HG03520 (cell line): ENCODE data around the gene RDH12.
"Not testable (repeated sequence)": the region's sequence is repeated elsewhere in the genome, so short reads cannot be mapped to it uniquely, and the experiment has no call there.

Experiments
- ATAC-seq: cut with Tn5 transposase; IDR thresholded peaks from one replicate; pipeline ENCODE4 v1.9.1; 2021; ENCODE audit warnings: mild to moderate bottlenecking, moderate library complexity; ENCODE audit not compliant: unreplicated experiment

The RDH12 gene

GRCh38 chr14:67701492-67701891 is at the start of gene RDH12:
Gene RDH12, plus strand, starts transcription at chr14:67701886. Its CDS starts 20,757 bp downstream, at chr14:67722643.
- ATAC-seq = not testable (repeated sequence)

GRCh38 chr14:67652189-67652588 is 49.5 kb upstream of the RDH12 start:
- no peak for ATAC-seq

GRCh38 chr14:67653651-67654280 is 47.9 kb upstream of the RDH12 start:
- ATAC-seq = no peak

- no peak for ATAC-seq
Measured at GRCh38 chr14:67663633-67664032, 38.1 kb upstream of the RDH12 start.

- no peak for ATAC-seq
Measured at GRCh38 chr14:67665868-67666267, 35.8 kb upstream of the RDH12 start.

GRCh38 chr14:67666750-67667449 is 34.8 kb upstream of the RDH12 start:
- no peak for ATAC-seq

- ATAC-seq = no peak
Measured at GRCh38 chr14:67668559-67668958, 33.1 kb upstream of the RDH12 start.

GRCh38 chr14:67673451-67673850 is 28.2 kb upstream of the RDH12 start:
- ATAC-seq = no peak

- ATAC-seq = peak; percentile 43
Measured at GRCh38 chr14:67674139-67674479, 27.6 kb upstream of the RDH12 start.

GRCh38 chr14:67674480-67675218 is 27.0 kb upstream of the RDH12 start, which contains the start of gene VTI1B:
Gene VTI1B, minus strand, starts transcription at chr14:67674632. Its CDS starts 143 bp downstream, at chr14:67674489.
- peak; percentile 70 for ATAC-seq

GRCh38 chr14:67675219-67675582 is 26.5 kb upstream of the RDH12 start:
- ATAC-seq = no peak

- ATAC-seq = no peak
Measured at GRCh38 chr14:67679006-67679405, 22.7 kb upstream of the RDH12 start.

GRCh38 chr14:67680121-67680602 is 21.5 kb upstream of the RDH12 start:
- peak; percentile 93 for ATAC-seq

- no peak for ATAC-seq
Measured at GRCh38 chr14:67680941-67681340, 20.7 kb upstream of the RDH12 start.

- ATAC-seq = no peak
Measured at GRCh38 chr14:67683842-67684241, 17.8 kb upstream of the RDH12 start.

- ATAC-seq = no peak
Measured at GRCh38 chr14:67690011-67690410, 11.7 kb upstream of the RDH12 start.

- ATAC-seq = peak; percentile 79
Measured at GRCh38 chr14:67694791-67695393, 6.8 kb upstream of the RDH12 start.

GRCh38 chr14:67695394-67695949 is 6.2 kb upstream of the RDH12 start, which contains the start of gene RDH11:
Gene RDH11, minus strand, starts transcription at chr14:67695764. Its CDS starts 61 bp downstream, at chr14:67695703.
- ATAC-seq = peak; percentile 65

GRCh38 chr14:67697006-67697405 is 4.7 kb upstream of the RDH12 start:
- no peak for ATAC-seq

- ATAC-seq = no peak
Measured at GRCh38 chr14:67698179-67698578, 3.5 kb upstream of the RDH12 start.

- no peak for ATAC-seq
Measured at GRCh38 chr14:67703997-67704396, 2.3 kb downstream of the RDH12 start.
